GM18498 (cell line): Measurements from ENCODE around the gene EVI5.
A peak's percentile ranks its signal among the peaks of the same experiment; 100 is the strongest.
"Not testable (repeated sequence)": the region's sequence is repeated elsewhere in the genome, so short reads cannot be mapped to it uniquely, and the experiment has no call there.

Source experiments
- ATAC-seq: cut with Tn5 transposase; IDR thresholded peaks from one replicate; pipeline ENCODE4 v1.9.1; 2021; ENCODE audit warnings: mild to moderate bottlenecking, moderate library complexity; ENCODE audit not compliant: unreplicated experiment

Gene EVI5

GRCh38 chr1:92792340-92792782, 7.5 kb upstream of the EVI5 start:
- ATAC-seq, result no peak

GRCh38 chr1:92791487-92792066, 6.7 kb upstream of the EVI5 start:
- ATAC-seq, result no peak

- no peak for ATAC-seq
Observed at GRCh38 chr1:92790867-92791266, 6.0 kb upstream of the EVI5 start.

GRCh38 chr1:92790081-92790480, 5.2 kb upstream of the EVI5 start:
- no peak for ATAC-seq

GRCh38 chr1:92786111-92786901, 1.4 kb upstream of the EVI5 start:
- ATAC-seq, result no peak

- ATAC-seq, result peak; percentile 3
Observed at GRCh38 chr1:92784021-92784638, 778 bp downstream of the EVI5 start.

GRCh38 chr1:92783550-92783949, 1.4 kb downstream of the EVI5 start:
- not testable (repeated sequence) for ATAC-seq

GRCh38 chr1:92778376-92778775, 6.5 kb downstream of the EVI5 start:
- ATAC-seq, result no peak

- no peak for ATAC-seq
Observed at GRCh38 chr1:92774407-92774806, 10.5 kb downstream of the EVI5 start.

- ATAC-seq, result not testable (repeated sequence)
Observed at GRCh38 chr1:92773749-92774148, 11.2 kb downstream of the EVI5 start.

- ATAC-seq, result no peak
Observed at GRCh38 chr1:92769856-92770255, 15.1 kb downstream of the EVI5 start.

GRCh38 chr1:92768915-92769314, 16.0 kb downstream of the EVI5 start:
- no peak for ATAC-seq

- no peak for ATAC-seq
Observed at GRCh38 chr1:92768296-92768695, 16.6 kb downstream of the EVI5 start.

- no peak for ATAC-seq
Observed at GRCh38 chr1:92764116-92764515, 20.8 kb downstream of the EVI5 start.

- ATAC-seq, result no peak
Observed at GRCh38 chr1:92762355-92762754, 22.6 kb downstream of the EVI5 start.

GRCh38 chr1:92759361-92759760, 25.5 kb downstream of the EVI5 start:
- ATAC-seq, result no peak

- no peak for ATAC-seq
Observed at GRCh38 chr1:92756537-92756936, 28.4 kb downstream of the EVI5 start.

- ATAC-seq, result no peak
Observed at GRCh38 chr1:92755541-92756461, 29.1 kb downstream of the EVI5 start.

- ATAC-seq, result no peak
Observed at GRCh38 chr1:92754719-92755050, 30.2 kb downstream of the EVI5 start.

GRCh38 chr1:92754000-92754718, 30.7 kb downstream of the EVI5 start:
- ATAC-seq, result no peak

- ATAC-seq, result no peak
Observed at GRCh38 chr1:92752719-92753118, 32.2 kb downstream of the EVI5 start.
